GM12874 (cell line): ENCODE data around the gene ERN1.

Experiments
- TF ChIP-seq, protein P1 (sequence below): IDR thresholded peaks from 2 replicates; pipeline ENCODE4 v1.5.1; 2011; ENCODE audit warnings: low read depth, mild to moderate bottlenecking, control low read depth, low read length, moderate library complexity; ENCODE audit not compliant: insufficient read depth

ERN1 gene

DNA sequence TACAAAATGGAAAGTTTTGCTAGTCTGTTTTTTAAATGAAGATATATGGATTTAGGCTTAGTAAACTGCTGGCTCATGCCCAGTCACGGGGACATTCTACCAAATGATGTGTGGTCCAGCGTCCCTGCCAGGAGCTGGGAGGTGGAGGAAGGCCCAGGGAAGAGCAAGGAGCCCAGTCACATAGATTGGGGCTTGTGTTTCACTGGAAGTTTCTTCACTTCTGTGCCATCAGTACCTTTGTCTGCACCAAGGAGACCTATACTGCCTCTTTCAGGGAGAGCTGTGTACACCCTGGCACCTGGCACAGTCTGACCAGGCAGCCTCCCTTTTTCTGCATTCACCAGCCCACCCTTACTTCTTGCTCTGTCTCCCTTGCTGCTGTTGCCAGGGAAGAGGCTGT lies 32.6 kb upstream of the ERN1 start:
- TF ChIP-seq, protein P1, sequence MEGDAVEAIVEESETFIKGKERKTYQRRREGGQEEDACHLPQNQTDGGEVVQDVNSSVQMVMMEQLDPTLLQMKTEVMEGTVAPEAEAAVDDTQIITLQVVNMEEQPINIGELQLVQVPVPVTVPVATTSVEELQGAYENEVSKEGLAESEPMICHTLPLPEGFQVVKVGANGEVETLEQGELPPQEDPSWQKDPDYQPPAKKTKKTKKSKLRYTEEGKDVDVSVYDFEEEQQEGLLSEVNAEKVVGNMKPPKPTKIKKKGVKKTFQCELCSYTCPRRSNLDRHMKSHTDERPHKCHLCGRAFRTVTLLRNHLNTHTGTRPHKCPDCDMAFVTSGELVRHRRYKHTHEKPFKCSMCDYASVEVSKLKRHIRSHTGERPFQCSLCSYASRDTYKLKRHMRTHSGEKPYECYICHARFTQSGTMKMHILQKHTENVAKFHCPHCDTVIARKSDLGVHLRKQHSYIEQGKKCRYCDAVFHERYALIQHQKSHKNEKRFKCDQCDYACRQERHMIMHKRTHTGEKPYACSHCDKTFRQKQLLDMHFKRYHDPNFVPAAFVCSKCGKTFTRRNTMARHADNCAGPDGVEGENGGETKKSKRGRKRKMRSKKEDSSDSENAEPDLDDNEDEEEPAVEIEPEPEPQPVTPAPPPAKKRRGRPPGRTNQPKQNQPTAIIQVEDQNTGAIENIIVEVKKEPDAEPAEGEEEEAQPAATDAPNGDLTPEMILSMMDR, result no peak

DNA sequence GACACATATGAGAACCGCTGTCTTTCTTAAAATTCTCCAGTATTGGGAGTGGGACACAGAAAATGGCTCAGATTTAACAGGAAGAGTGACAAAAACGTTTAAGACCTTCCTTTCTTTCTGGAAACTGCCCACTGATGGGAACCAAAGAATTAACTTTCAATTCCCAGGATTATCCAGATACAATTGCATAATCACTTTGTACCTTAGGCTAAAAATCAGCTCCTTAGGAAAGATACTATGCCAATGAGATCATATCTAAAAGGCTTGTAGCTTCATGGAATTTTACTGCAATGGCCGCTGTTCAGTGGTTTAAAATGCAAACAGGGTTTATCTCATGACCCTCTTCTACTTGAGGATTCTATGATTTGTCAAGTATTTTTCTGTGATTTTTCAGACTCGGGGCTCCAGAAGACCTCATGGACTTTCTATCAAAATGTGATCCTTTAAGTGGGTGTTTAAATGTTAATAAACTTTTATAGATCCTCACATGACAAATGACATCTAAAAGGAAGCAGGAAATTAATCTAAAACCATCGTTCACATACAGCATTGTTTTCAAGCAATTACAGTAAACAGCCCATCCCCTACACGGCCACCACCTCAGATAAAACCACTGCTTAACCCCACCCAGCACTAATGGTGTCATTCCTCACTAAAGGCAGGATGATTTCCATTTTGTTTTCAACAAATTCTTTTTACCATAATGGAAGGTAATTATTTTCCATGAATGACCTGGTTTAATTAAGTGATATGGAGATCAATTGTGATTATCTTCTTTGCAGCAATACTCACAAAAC lies 31.6 kb upstream of the ERN1 start:
- TF ChIP-seq, protein P1, result no peak

DNA sequence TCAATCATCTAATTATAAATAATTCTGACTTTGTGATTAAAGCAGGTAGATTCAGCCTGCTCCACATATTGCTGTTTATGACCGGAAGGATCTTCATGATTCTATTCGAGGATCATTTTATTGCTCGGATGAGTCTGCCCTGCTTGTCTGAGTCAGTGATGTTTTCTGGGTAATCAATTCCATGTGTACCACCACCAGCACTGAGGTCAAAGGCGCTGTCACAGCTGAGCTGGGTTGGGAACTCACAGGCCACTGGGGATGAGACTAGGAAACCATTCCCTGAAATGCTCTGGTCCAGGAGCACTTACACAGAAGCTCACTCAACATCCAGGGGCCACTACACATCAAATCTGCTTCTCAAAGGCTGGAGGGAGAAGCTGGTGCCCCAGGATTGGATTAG lies 30.4 kb upstream of the ERN1 start:
- TF ChIP-seq, protein P1, result no peak

DNA sequence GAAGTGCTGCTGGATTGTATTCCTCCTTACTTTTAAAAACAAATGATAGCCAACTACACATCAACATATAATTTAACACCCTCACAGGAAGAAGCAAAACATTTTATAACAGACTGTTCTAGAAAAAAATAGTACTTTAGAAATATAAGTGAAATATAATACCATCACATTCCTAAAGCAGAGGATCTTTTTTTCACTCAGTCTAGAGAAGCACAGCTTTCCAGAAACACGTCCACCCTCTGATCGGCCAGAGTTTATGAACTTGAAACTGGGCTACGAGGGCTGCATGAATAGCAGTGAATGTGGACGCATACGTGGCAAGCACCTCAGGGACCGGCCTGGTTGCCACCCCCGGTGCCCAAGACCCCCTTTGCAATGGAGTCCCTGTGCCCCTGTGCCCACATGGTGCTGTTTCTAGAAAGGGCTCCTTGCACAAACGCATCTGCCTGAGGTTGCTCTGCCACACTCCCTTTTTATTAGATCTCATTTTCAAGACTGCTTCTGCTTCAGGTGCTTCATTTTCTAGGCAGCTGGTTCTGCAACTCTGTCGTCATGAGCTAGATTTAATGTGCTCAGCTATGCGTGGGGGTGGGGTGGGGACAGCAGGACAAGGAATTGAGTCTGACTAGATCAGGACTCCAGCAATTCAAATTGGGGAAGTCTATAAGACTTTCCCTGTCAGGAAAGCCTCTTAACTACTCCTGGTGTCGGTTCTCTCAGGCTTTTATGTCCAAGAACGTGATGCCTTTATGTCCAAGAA lies 29.1 kb upstream of the ERN1 start:
- TF ChIP-seq, protein P1, result no peak

DNA sequence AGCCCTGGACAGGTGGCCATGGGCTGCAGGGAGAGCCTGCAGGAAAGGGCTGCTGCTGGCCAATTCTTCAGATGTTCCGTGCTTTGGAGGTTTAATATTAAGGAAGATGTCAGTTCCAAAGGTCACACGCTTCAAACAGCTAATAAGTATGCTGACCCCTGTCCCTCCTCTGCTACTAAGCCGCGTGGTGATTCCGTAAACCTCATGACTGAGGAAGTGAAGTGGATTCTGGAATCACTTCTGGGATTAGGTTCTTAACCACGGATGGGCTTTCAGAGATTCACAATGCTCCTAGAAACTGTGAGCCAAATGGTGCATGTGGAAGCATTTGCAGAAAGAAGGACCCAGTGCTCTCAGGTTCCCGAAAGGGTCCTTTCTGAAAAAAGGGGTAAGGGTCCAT lies 28.5 kb upstream of the ERN1 start:
- TF ChIP-seq, protein P1, result no peak

DNA sequence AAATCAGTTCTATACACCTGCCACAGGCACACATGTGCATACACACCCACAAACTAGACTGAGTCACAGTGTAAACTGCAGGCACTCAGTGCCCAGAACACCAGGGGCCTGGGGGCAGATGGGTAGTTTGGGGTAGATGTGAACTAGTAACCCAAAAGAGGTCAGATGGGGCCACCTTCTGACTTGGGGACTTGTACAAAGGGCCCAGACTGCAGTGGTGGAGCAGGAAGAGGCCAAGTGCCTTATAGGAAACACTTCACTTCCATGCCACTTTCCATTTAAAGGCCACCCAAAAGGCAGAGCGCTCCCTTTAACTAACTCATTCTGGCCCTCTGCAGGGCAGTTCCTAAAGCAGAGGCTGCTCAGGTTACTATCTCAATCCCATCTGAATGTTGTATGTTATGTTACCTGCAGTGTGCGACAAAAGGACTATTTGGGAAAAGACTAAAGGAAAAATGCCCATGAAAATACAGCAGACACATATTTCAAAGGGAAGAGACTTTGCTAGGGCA lies 27.8 kb upstream of the ERN1 start:
- TF ChIP-seq, protein P1, result no peak

DNA sequence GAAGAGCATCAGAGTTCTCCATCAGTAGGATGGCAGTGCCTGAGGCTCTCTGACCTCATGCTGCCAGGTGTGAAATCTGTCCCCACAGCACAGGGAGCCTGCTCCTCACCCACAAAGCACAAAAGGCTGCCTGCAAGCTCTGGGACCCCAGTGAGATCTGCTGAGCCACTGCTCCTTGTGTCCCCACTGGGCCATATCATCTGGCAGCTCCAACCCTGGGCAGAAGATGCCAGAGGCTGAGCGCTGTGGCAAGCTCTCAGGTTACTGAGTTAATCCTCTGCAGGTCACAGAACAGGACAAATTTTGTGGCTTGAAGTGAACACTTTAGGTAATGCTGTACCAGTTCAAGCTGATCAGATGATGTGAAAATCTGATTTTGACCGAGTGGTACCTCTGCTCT lies 26.7 kb upstream of the ERN1 start:
- TF ChIP-seq, protein P1, result no peak
